A673 (cell line): ENCODE results near the gene LPCAT4. TPM values are rescaled to one million over a fixed set of nuclear protein-coding genes. Genes with fewer than 3 reads are reported as not detected.

Experiments used
- BruUV-seq: library from RNA; stranded (reverse); fragments of 400-500 nt; replicated peaks from 2 replicates; lab custom pipeline; 2021; lab: Mats Ljungman, UMichigan
- CTCF ChIA-PET: fragments of 300-600 bp; sonication (Branson Sonifier 250); formaldehyde crosslinking; loops from one replicate; lab custom pipeline; 2022; ENCODE audit warnings: antibody characterized with exemption; lab: Charles Lee
- POLR2A ChIA-PET: fragments of 300-600 bp; sonication (Branson Sonifier 250); formaldehyde crosslinking; loops from one replicate; lab custom pipeline; 2022; ENCODE audit warnings: antibody characterized with exemption; ENCODE audit not compliant: low non-redundant PET; lab: Charles Lee
- DNase-seq: peaks from one replicate; pipeline ENCODE4 v3.0.0-alpha.2; 2015; ENCODE audit warnings: low spot score
- H3K27ac ChIP-seq: fragments of 200-600 bp; sonication (generic); 2 replicates; pipeline ENCODE4 v1.5.1; 2016; ENCODE audit warnings: mixed run types, low read depth, mild to moderate bottlenecking, mixed read lengths, antibody characterized with exemption, low read length; ENCODE audit not compliant: poor library complexity, severe bottlenecking
- H3K27me3 ChIP-seq: fragments of 200-600 bp; sonication (generic); replicated peaks from 2 replicates; pipeline ENCODE4 v1.6.1; 2017; ENCODE audit warnings: mixed run types, low read depth, mild to moderate bottlenecking, mixed read lengths, antibody characterized with exemption, low read length; ENCODE audit not compliant: insufficient read depth, poor library complexity
- H3K36me3 ChIP-seq: fragments of 200-600 bp; sonication (generic); 2 replicates; pipeline ENCODE4 v1.6.1; 2016; ENCODE audit warnings: mixed run types, mild to moderate bottlenecking, mixed read lengths, antibody characterized with exemption, low read length; ENCODE audit not compliant: insufficient read depth, poor library complexity, severe bottlenecking
- H3K4me1 ChIP-seq: fragments of 200-600 bp; sonication (generic); 2 replicates; pipeline ENCODE4 v1.6.1; 2017; ENCODE audit warnings: mixed run types, mild to moderate bottlenecking, mixed read lengths, antibody characterized with exemption, low read length; ENCODE audit not compliant: insufficient read depth, poor library complexity, severe bottlenecking
- H3K4me3 ChIP-seq: fragments of 200-600 bp; sonication (generic); 2 replicates; pipeline ENCODE4 v1.5.1; 2016; ENCODE audit warnings: low read depth, mixed run types, mild to moderate bottlenecking, mixed read lengths, low read length; ENCODE audit not compliant: poor library complexity, severe bottlenecking
- H3K9me3 ChIP-seq: fragments of 200-600 bp; sonication (generic); 2 replicates; pipeline ENCODE4 v1.6.1; 2016; ENCODE audit warnings: mixed run types, low read depth, mild to moderate bottlenecking, mixed read lengths, antibody characterized with exemption, low read length; ENCODE audit not compliant: poor library complexity, severe bottlenecking
- CTCF ChIP-seq: fragments of 300-800, 200-600 bp; sonication (generic); conservative IDR thresholded peaks from 2 replicates; pipeline ENCODE4 v1.5.1; 2017; ENCODE audit warnings: low read depth, mild to moderate bottlenecking, antibody characterized with exemption, low read length, moderate library complexity, mixed read lengths
- EZH2 ChIP-seq: fragments of 200-600 bp; sonication (generic); IDR thresholded peaks from 2 replicates; pipeline ENCODE4 v1.6.1; 2017; ENCODE audit warnings: borderline replicate concordance, low read depth, mild to moderate bottlenecking, mixed read lengths, antibody characterized with exemption, low read length; ENCODE audit not compliant: poor library complexity, severe bottlenecking
- intact Hi-C: fragments of 100-400 bp; cut with micrococcal nuclease; formaldehyde crosslinking; loops from one replicate; pipeline ENCODE4 v1.10.0; 2022; ENCODE audit not compliant: unreplicated experiment
- total RNA-seq: library from RNA; stranded (reverse); gene quantifications from 2 replicates; pipeline ENCODE4 v1.2.3, GENCODE V29; 2021

The LPCAT4 gene
- total RNA-seq, 1 experiment from 2014 or later = 37.8 TPM

DNA sequence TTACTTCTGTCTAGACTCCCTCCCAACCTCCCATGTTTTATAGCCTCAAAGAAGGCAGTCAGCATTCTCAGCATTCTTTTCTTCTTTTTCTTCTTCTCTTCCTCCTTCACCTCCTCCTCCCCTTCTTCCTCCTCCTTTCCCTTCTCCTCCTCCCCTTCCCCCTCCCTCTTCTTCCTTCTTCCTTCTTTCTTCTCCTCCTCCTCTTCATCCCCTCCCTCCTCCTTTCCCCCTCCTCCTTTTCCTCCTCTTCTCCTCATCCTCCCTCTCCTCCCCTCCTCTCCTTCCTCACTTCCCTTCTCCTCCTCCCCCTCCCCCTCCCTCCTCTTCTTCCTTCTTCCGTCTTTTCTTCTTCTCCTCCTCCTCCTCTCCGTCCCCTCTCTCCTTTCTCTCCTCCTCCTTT is 3.6 kb upstream of the LPCAT4 start:
- Histone ChIP-seq H3K4me3 (no peak overlapping the region), H3K4me1 (peaks cover 8% of the 10 kb centered on the region), H3K27ac (no peak overlapping the region), H3K27me3 (no peaks in the 10 kb centered on the region), H3K36me3 (no peaks in the 10 kb centered on the region), H3K9me3 (no peaks in the 10 kb centered on the region)
- POLR2A ChIA-PET = no interaction called here
- BruUV-seq = no TSS peak
- DNase-seq = no peak
- CTCF ChIA-PET = no interaction called here
- intact Hi-C loops = no loop called here
- TF ChIP-seq EZH2 = no peak
- TF ChIP-seq CTCF = no peak

DNA sequence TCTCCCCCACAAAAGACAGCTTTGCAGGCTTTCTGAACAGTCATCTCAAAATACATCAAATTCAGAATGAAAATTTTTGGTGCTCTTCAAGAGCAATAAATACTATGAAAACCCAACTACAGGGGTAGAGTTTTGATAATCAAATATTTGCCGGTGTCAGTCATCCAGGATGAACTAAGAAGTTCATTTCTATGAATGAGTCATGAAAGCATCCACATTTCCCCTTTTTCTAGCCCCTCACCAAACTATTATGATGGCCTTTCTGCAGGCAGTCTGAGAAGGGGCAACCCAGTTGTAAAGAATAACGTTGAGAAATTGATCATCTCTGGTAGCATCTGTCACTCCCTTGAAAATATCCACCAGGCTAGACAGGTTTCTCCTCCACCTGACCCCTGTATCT is 3.1 kb upstream of the LPCAT4 start:
- intact Hi-C loops = no loop called here
- no peak for TF ChIP-seq EZH2
- no peak for TF ChIP-seq CTCF
- H3K4me3 ChIP-seq = no peak overlapping the region
- H3K36me3 ChIP-seq = no peaks in the 10 kb centered on the region
- ChIA-PET POLR2A (no interaction called here), CTCF (no interaction called here)
- peaks cover 8% of the 10 kb centered on the region for H3K4me1 ChIP-seq
- H3K27ac ChIP-seq = no peak overlapping the region
- no peak for DNase-seq
- no peaks in the 10 kb centered on the region for H3K9me3 ChIP-seq
- no TSS peak for BruUV-seq
- H3K27me3 ChIP-seq = no peaks in the 10 kb centered on the region

DNA sequence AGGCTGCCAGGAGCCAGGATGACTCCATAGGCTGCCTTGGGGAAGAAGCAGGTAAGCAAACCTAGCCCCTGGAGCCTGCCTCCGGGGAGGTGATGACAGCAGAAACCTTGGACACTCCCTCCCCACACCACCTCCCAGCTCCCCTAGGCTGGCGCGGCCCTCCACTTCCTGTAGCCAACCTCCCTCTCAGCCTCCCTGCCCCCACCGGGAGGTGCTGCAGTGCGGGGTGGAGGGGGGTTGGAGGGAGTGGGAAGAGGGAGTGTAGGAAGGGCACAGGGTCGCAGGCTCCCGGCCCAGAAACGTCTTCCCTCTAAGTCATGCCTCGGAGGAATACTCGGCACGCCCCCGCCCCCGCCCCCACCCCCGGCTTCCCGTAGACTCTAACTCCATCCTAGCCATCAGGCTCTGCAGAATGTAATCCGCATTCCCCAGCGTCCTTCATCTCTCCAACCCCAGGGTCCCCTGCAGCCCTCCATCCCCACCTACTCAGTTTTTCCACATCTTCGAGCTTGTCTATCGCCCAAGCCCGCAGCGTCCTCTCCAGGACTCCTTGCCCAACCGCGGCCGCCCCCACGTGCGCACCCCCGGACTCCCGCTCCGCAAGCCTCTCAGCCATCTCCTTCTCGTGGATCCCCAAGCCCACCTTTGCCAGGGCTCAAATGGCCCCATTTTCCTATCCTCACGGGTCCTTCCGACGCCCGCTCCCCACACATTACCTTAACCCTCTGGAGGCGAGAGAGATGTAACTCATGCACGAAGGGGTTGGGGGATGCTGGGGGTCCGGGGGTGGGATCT is 528 bp downstream of the LPCAT4 start:
- H3K27ac ChIP-seq = peak overlapping the region; percentile 54
- peaks cover 8% of the 10 kb centered on the region for H3K4me1 ChIP-seq
- peak; percentile 66 for DNase-seq
- H3K27me3 ChIP-seq = no peaks in the 10 kb centered on the region
- TF ChIP-seq CTCF = no peak
- TF ChIP-seq EZH2 = no peak
- ChIA-PET POLR2A (interaction anchor here (0.6 kb wide), 1 partner anchor 197 kb away, joined by 3 read pairs; no protein-coding TSS in a partner anchor), CTCF (interaction anchor here (1.5 to 1.9 kb wide), 3 partner anchors 23 to 256 kb away, joined by 5 to 7 read pairs (median 5); partner anchors contain the start of genes NOP10, NUTM1 and SLC12A6)
- no peaks in the 10 kb centered on the region for H3K36me3 ChIP-seq
- BruUV-seq = no TSS peak
- no peaks in the 10 kb centered on the region for H3K9me3 ChIP-seq
- intact Hi-C loops = loop anchor here (1.0 to 10.0 kb wide), 4 partner anchors 23 to 304 kb away; partner anchors contain the start of genes EMC7, NOP10, NUTM1 and PGBD4
- H3K4me3 ChIP-seq = peak overlapping the region; percentile 82
